Panc1 (cell line): ENCODE measurements around the gene IBA57. TPM values are rescaled to one million over a fixed set of nuclear protein-coding genes. Genes with fewer than 3 reads are reported as not detected.

Experiments used
- ATAC-seq: fragments of 200-7000 bp; cut with Tn5 transposase; 2 replicates; pipeline ENCODE4 v1.9.1; 2020; ENCODE audit warnings: mild to moderate bottlenecking, moderate library complexity
- BruUV-seq: library from RNA; stranded (reverse); fragments of 400-500 nt; replicated peaks from 2 replicates; lab custom pipeline; 2021; lab: Mats Ljungman, UMichigan
- CTCF ChIA-PET: fragments of 300-600 bp; sonication (Branson Sonifier 250); formaldehyde crosslinking; loops from one replicate; lab custom pipeline; 2022; ENCODE audit warnings: antibody characterized with exemption; lab: Charles Lee
- POLR2A ChIA-PET: fragments of 300-600 bp; sonication (Branson Sonifier 250); formaldehyde crosslinking; loops from one replicate; lab custom pipeline; 2022; ENCODE audit warnings: antibody characterized with exemption; lab: Charles Lee
- DNase-seq: peaks from one replicate; pipeline ENCODE4 v3.0.0-alpha.2; 2010; ENCODE audit warnings: low read depth, low spot score
- H3K27ac ChIP-seq: 2 replicates; pipeline ENCODE4 v1.5.1; 2011; ENCODE audit warnings: mild to moderate bottlenecking, low read length, inconsistent platforms
- H3K27me3 ChIP-seq: fragments of 200-500 bp; sonication (Bioruptor generic); 2 replicates; pipeline ENCODE4 v1.6.0; 2014; ENCODE audit warnings: low read length, inconsistent platforms; ENCODE audit not compliant: control insufficient read depth, insufficient read depth
- H3K36me3 ChIP-seq: fragments of 200-500 bp; sonication (Bioruptor generic); 2 replicates; pipeline ENCODE4 v1.5.1; 2014; ENCODE audit warnings: inconsistent platforms, mild to moderate bottlenecking, low read length, moderate library complexity; ENCODE audit not compliant: control insufficient read depth, insufficient read depth
- H3K4me1 ChIP-seq: 2 replicates; pipeline ENCODE4 v1.5.1; 2011; ENCODE audit warnings: inconsistent platforms, mild to moderate bottlenecking, low read length, moderate library complexity; ENCODE audit not compliant: control insufficient read depth, insufficient read depth
- H3K4me3 ChIP-seq, 2 experiments: 2 replicates each; pipeline ENCODE4 v1.5.1; 2011 to 2012; ENCODE audit warnings: low read depth in 2 of 2, low read length in 2 of 2, mild to moderate bottlenecking in 2 of 2, inconsistent platforms in 1 of 2, moderate library complexity in 1 of 2
- H3K9me3 ChIP-seq: fragments of 200-500 bp; sonication (Bioruptor generic); 2 replicates; pipeline ENCODE4 v1.5.1; 2014; ENCODE audit warnings: low read depth, mild to moderate bottlenecking, inconsistent platforms, low read length, moderate library complexity; ENCODE audit not compliant: control insufficient read depth, insufficient read depth
- CTCF ChIP-seq: fragments of 450-650 bp; IDR thresholded peaks from 2 replicates; pipeline ENCODE4 v1.5.1; 2017; ENCODE audit warnings: mild to moderate bottlenecking
- POLR2AphosphoS5 ChIP-seq: IDR thresholded peaks from 2 replicates; pipeline ENCODE4 v1.6.1; 2012; ENCODE audit warnings: mild to moderate bottlenecking, low read depth, low read length, moderate library complexity
- REST ChIP-seq, 2 experiments: IDR thresholded peaks; 2 replicates each; pipeline ENCODE4 v1.6.1; 2011 to 2012; ENCODE audit warnings: low read depth in 2 of 2, control low read depth in 1 of 2, low read length in 1 of 2, mild to moderate bottlenecking in 1 of 2, moderate library complexity in 1 of 2; ENCODE audit not compliant: insufficient read depth in 1 of 2
- TCF7L2 ChIP-seq: IDR thresholded peaks from 2 replicates; pipeline ENCODE4 v1.6.1; 2011; ENCODE audit warnings: mild to moderate bottlenecking, low read depth, low read length, inconsistent platforms
- in situ Hi-C: cut with HindIII; loops from 2 replicates; pipeline ENCODE4 v1.10.0; 2016; ENCODE audit warnings: low sequenced_read_pairs, low pct_unique_long_range_greater_than_20kb
- intact Hi-C: fragments of 100-400 bp; cut with micrococcal nuclease; formaldehyde crosslinking; loops from one replicate; pipeline ENCODE4 v1.10.0; 2022; ENCODE audit not compliant: unreplicated experiment
- total RNA-seq: library from RNA; stranded (reverse); gene quantifications from one replicate; pipeline ENCODE4 v1.2.1, GENCODE V29; 2021; ENCODE audit not compliant: unreplicated experiment

The IBA57 gene
- total RNA-seq, 1 experiment from 2014 or later: 11.3 TPM

- no peak for ATAC-seq
- POLR2A ChIA-PET: no interaction called here
- H3K4me1 ChIP-seq: peaks cover 27% of the 10 kb centered on the region
- CTCF ChIA-PET: interaction anchor here (0.5 kb wide), 1 partner anchor 21 kb away, joined by 7 read pairs; the partner anchor contains the start of gene IBA57
- TF ChIP-seq POLR2AphosphoS5: no peak
- H3K27me3 ChIP-seq: no peaks in the 10 kb centered on the region
- BruUV-seq: no TSS peak
- intact Hi-C loops: no loop called here
- in situ Hi-C loops: no loop called here
- H3K27ac ChIP-seq: no peak overlapping the region
- H3K36me3 ChIP-seq: peaks cover 3% of the 10 kb centered on the region; the same call in 1 of the 2 replicates
- no peaks in the 10 kb centered on the region for H3K9me3 ChIP-seq
- DNase-seq: no peak
- no peak overlapping the region for H3K4me3 ChIP-seq
Measured at GRCh38 chr1:228144193-228144992, 21.2 kb upstream of the IBA57 start.

- no peak for ATAC-seq
- DNase-seq: no peak
- intact Hi-C loops: no loop called here
- POLR2A ChIA-PET: no interaction called here
- in situ Hi-C loops: no loop called here
- Histone ChIP-seq H3K4me3 (no peak overlapping the region), H3K27ac (no peak overlapping the region), H3K36me3 (peaks cover 3% of the 10 kb centered on the region; the same call in 1 of the 2 replicates), H3K9me3 (no peaks in the 10 kb centered on the region), H3K27me3 (no peaks in the 10 kb centered on the region), H3K4me1 (peaks cover 32% of the 10 kb centered on the region)
- TF ChIP-seq TCF7L2 (no peak), REST (IDR thresholded peaks at IDR 0.05; ENCODE audit: insufficient read depth in 1 of 2, low read depth in 2 of 2, low read length in 1 of 2) (no peak)
- no TSS peak for BruUV-seq
- CTCF ChIA-PET: interaction anchor here (0.5 kb wide), 1 partner anchor 21 kb away, joined by 7 read pairs; the partner anchor contains the start of gene IBA57
Measured at GRCh38 chr1:228144993-228145343, 20.6 kb upstream of the IBA57 start.

GRCh38 chr1:228145463-228146416, 19.9 kb upstream of the IBA57 start:
- in situ Hi-C loops: no loop called here
- no peaks in the 10 kb centered on the region for H3K27me3 ChIP-seq
- peaks cover 40% of the 10 kb centered on the region for H3K4me1 ChIP-seq
- BruUV-seq: no TSS peak
- intact Hi-C loops: no loop called here
- ChIA-PET POLR2A (no interaction called here), CTCF (no interaction called here)
- ATAC-seq (no peak), DNase-seq (no peak)
- peaks cover under 1% of the 10 kb centered on the region; the same call in 1 of the 2 replicates for H3K36me3 ChIP-seq
- H3K27ac ChIP-seq: no peak overlapping the region
- no peak for TF ChIP-seq POLR2AphosphoS5
- no peak for TF ChIP-seq CTCF
- TF ChIP-seq REST (IDR thresholded peaks at IDR 0.05; ENCODE audit: insufficient read depth in 1 of 2, low read depth in 2 of 2, low read length in 1 of 2): no peak
- no peak for TF ChIP-seq TCF7L2
- H3K4me3 ChIP-seq: no peak overlapping the region
- no peaks in the 10 kb centered on the region for H3K9me3 ChIP-seq
